IPS-NIHi11 (cell line): ENCODE data around the gene ASXL2.
"Not testable (repeated sequence)": the region's sequence is repeated elsewhere in the genome, so short reads cannot be mapped to it uniquely, and the experiment has no call there.

Experiments
- DNase-seq: peaks from one replicate; pipeline ENCODE4 v3.0.0; 2012; ENCODE audit warnings: mixed read lengths, low spot score

Gene ASXL2

GRCh38 chr2:25891672-25892071 lies 13.4 kb upstream of the ASXL2 start:
- DNase-seq, result no peak

GRCh38 chr2:25887624-25888242 lies 9.4 kb upstream of the ASXL2 start:
- DNase-seq, result no peak

GRCh38 chr2:25885933-25886332 lies 7.6 kb upstream of the ASXL2 start:
- no peak for DNase-seq

GRCh38 chr2:25881764-25882163 lies 3.5 kb upstream of the ASXL2 start:
- no peak for DNase-seq

GRCh38 chr2:25879133-25879730 lies 945 bp upstream of the ASXL2 start:
- no peak for DNase-seq

- DNase-seq, result peak; percentile 61
These were observed 591 bp downstream of the ASXL2 start for GRCh38 chr2:25877431-25878360.

GRCh38 chr2:25872134-25872533 lies 6.2 kb downstream of the ASXL2 start:
- DNase-seq, result no peak

- no peak for DNase-seq
These were observed 10.8 kb downstream of the ASXL2 start for GRCh38 chr2:25867396-25868003.

- peak; percentile 38 for DNase-seq
These were observed 21.9 kb downstream of the ASXL2 start for GRCh38 chr2:25856377-25856776.

- no peak for DNase-seq
These were observed 23.2 kb downstream of the ASXL2 start for GRCh38 chr2:25855065-25855464.

GRCh38 chr2:25854613-25855012 lies 23.7 kb downstream of the ASXL2 start:
- DNase-seq, result no peak

GRCh38 chr2:25853038-25853638 lies 25.1 kb downstream of the ASXL2 start:
- peak; percentile 5 for DNase-seq

GRCh38 chr2:25851740-25852503 lies 26.4 kb downstream of the ASXL2 start:
- peak; percentile 28 for DNase-seq

- not testable (repeated sequence) for DNase-seq
These were observed 27.9 kb downstream of the ASXL2 start for GRCh38 chr2:25850400-25850799.

- not testable (repeated sequence) for DNase-seq
These were observed 28.9 kb downstream of the ASXL2 start for GRCh38 chr2:25849350-25849749.

- DNase-seq, result peak; percentile 7
These were observed 32.3 kb downstream of the ASXL2 start for GRCh38 chr2:25845843-25846505.

GRCh38 chr2:25844089-25844488 lies 34.2 kb downstream of the ASXL2 start:
- DNase-seq, result no peak

- DNase-seq, result no peak
These were observed 36.1 kb downstream of the ASXL2 start for GRCh38 chr2:25842155-25842554.

GRCh38 chr2:25838152-25838756 lies 40.0 kb downstream of the ASXL2 start:
- DNase-seq, result no peak

- no peak for DNase-seq
These were observed 42.4 kb downstream of the ASXL2 start for GRCh38 chr2:25835906-25836305.
